NCI-H2227 treated with DMSO at 0.1 percent for 48 hours (cell line): ENCODE data around the gene IFT122.
A peak's percentile ranks its signal among the peaks of the same experiment; 100 is the strongest.

Experiments used
- DNase-seq: peaks from one replicate; lab custom pipeline; 2025; lab: John Stamatoyannopoulos, UW

Gene IFT122

GRCh38 chr3:129413687-129414506 lies 26.1 kb upstream of the IFT122 start:
- no peak for DNase-seq

GRCh38 chr3:129415378-129415777 lies 24.6 kb upstream of the IFT122 start:
- DNase-seq = no peak

GRCh38 chr3:129415830-129416229 lies 24.2 kb upstream of the IFT122 start:
- DNase-seq = no peak

GRCh38 chr3:129416415-129416814 lies 23.6 kb upstream of the IFT122 start:
- DNase-seq = no peak

- DNase-seq = no peak
Measured at GRCh38 chr3:129417326-129417725, 22.7 kb upstream of the IFT122 start.

- DNase-seq = no peak
Measured at GRCh38 chr3:129418041-129418973, 21.7 kb upstream of the IFT122 start.

- DNase-seq = no peak
Measured at GRCh38 chr3:129419476-129419875, 20.5 kb upstream of the IFT122 start.

- DNase-seq = no peak
Measured at GRCh38 chr3:129421236-129421883, 18.7 kb upstream of the IFT122 start.

- DNase-seq = no peak
Measured at GRCh38 chr3:129421988-129422745, 17.9 kb upstream of the IFT122 start.

GRCh38 chr3:129422897-129423296 lies 17.1 kb upstream of the IFT122 start:
- DNase-seq = no peak

GRCh38 chr3:129424185-129424841 lies 15.7 kb upstream of the IFT122 start:
- DNase-seq = no peak

GRCh38 chr3:129425213-129425612 lies 14.8 kb upstream of the IFT122 start:
- DNase-seq = no peak

GRCh38 chr3:129425619-129426018 lies 14.4 kb upstream of the IFT122 start:
- no peak for DNase-seq

GRCh38 chr3:129428007-129428375 lies 12.0 kb upstream of the IFT122 start:
- DNase-seq = peak; percentile 2

- DNase-seq = peak; percentile 84
Measured at GRCh38 chr3:129428376-129429079, 11.5 kb upstream of the IFT122 start, which contains the start of gene EFCAB12. Gene EFCAB12 (minus strand): TSS chr3:129428636. CDS start chr3:129428488, 148 bp downstream.

- no peak for DNase-seq
Measured at GRCh38 chr3:129429080-129429451, 11.0 kb upstream of the IFT122 start.

GRCh38 chr3:129429602-129430001 lies 10.4 kb upstream of the IFT122 start:
- no peak for DNase-seq

- DNase-seq = no peak
Measured at GRCh38 chr3:129432036-129432435, 8.0 kb upstream of the IFT122 start.

- DNase-seq = no peak
Measured at GRCh38 chr3:129432671-129433070, 7.4 kb upstream of the IFT122 start.

GRCh38 chr3:129433565-129433964 lies 6.5 kb upstream of the IFT122 start:
- DNase-seq = no peak
